Kidney (tissue), 14 donors: ENCODE measurements around the gene RALBP1. TPM values are rescaled to one million over a fixed set of nuclear protein-coding genes. Genes with fewer than 3 reads are reported as not detected.
A peak's percentile ranks its signal among the peaks of the same experiment; 100 is the strongest.

ENCODE experiments used
- DNase-seq, 5 donors: peaks; one replicate each; pipeline ENCODE4 v3.0.0-alpha.2; 2013 to 2020
- FAIRE-seq: peaks from 2 replicates; lab custom pipeline; 2012; peaks lifted over from hg19 to GRCh38; lab: Jason Lieb, UNC
- H3K27ac ChIP-seq, 2 donors: one replicate each; pipeline ENCODE4 v1.7.0; 2013; ENCODE audit warnings: low read depth in 2 of 2, low read length in 2 of 2, inconsistent platforms in 1 of 2
- H3K27me3 ChIP-seq: one replicate; pipeline ENCODE4 v1.7.1; 2013; ENCODE audit warnings: low read length, inconsistent platforms; ENCODE audit not compliant: control insufficient read depth, insufficient read depth
- H3K36me3 ChIP-seq, 3 donors: one replicate each; pipeline versions ENCODE4 v1.7.0 to v1.7.1; 2013; ENCODE audit warnings: low read length in 3 of 3, control low read depth in 1 of 3, inconsistent platforms in 1 of 3; ENCODE audit not compliant: insufficient read depth in 3 of 3, control insufficient read depth in 2 of 3
- H3K4me1 ChIP-seq, 3 donors: one replicate each; pipeline versions ENCODE4 v1.7.0 to v1.7.1; 2013; ENCODE audit warnings: low read length in 3 of 3, inconsistent platforms in 1 of 3, low read depth in 1 of 3; ENCODE audit not compliant: control insufficient read depth in 2 of 3, insufficient read depth in 2 of 3
- H3K4me3 ChIP-seq, 3 donors: one replicate each; pipeline versions ENCODE4 v1.7.0 to v1.8.1; 2013; ENCODE audit warnings: low read length in 3 of 3, control low read depth in 1 of 3, inconsistent platforms in 1 of 3
- H3K9ac ChIP-seq, 3 donors: one replicate each; pipeline versions ENCODE4 v1.7.0 to v1.7.1; 2013; ENCODE audit warnings: low read length in 3 of 3, control low read depth in 1 of 3, inconsistent platforms in 1 of 3
- H3K9me3 ChIP-seq, 3 donors: one replicate each; pipeline versions ENCODE4 v1.7.0 to v1.7.1; 2013; ENCODE audit warnings: low read length in 3 of 3, control low read depth in 1 of 3, inconsistent platforms in 1 of 3; ENCODE audit not compliant: control insufficient read depth in 2 of 3, insufficient read depth in 1 of 3
- intact Hi-C: fragments of 100-400 bp; cut with DNase I; formaldehyde crosslinking; loops from one replicate; pipeline ENCODE4 v1.11.1; 2022
- polyA plus RNA-seq: library from polyadenylated mRNA; stranded (reverse); fragments of 350-450 nt; fragmentation: Illumina TruSeq; extraction: RNeasy Lipid Tissue Mini Kit (QIAGEN cat#74804); gene quantifications from one replicate; pipeline ENCODE4 v1.2.3, GENCODE V29; 2014; ENCODE audit warnings: low read depth, low replicate concordance; ENCODE audit not compliant: insufficient read depth
- total RNA-seq: library from RNA; stranded (reverse); fragmentation: NEBNext Ultra II Directional; extraction: Animal tissue kit (Norgen Biotek cat#: 25700); gene quantifications from one replicate; pipeline ENCODE4 v1.2.1, GENCODE V29; 2021
- TF ChIP-seq, protein P1 (sequence below): IDR thresholded peaks from 3 replicates; pipeline ENCODE4 v1.5.1; 2012; ENCODE audit warnings: mild to moderate bottlenecking, moderate library complexity, borderline replicate concordance; ENCODE audit not compliant: insufficient read depth; ENCODE audit errors: extremely low read depth
- donor health status: control.
- donor health status: control.
- donor health status: control.
- donor health status: control.
- donor health status: control.
- donor health status: DM: yes; HTN: yes; CAD: no.
- donor health status: Normal renal cell carcinoma (clear cell type).

RALBP1 gene
- total and polyA plus RNA-seq, 2 donors from 2014 or later: 59.5 to 64.3 TPM

GRCh38 chr18:9495916-9496705 lies 20.8 kb downstream of the RALBP1 start:
- H3K9me3 ChIP-seq: peaks cover 0 to 1% (median 0%) of the 10 kb centered on the region in 3 donors
- TF ChIP-seq, protein P1, sequence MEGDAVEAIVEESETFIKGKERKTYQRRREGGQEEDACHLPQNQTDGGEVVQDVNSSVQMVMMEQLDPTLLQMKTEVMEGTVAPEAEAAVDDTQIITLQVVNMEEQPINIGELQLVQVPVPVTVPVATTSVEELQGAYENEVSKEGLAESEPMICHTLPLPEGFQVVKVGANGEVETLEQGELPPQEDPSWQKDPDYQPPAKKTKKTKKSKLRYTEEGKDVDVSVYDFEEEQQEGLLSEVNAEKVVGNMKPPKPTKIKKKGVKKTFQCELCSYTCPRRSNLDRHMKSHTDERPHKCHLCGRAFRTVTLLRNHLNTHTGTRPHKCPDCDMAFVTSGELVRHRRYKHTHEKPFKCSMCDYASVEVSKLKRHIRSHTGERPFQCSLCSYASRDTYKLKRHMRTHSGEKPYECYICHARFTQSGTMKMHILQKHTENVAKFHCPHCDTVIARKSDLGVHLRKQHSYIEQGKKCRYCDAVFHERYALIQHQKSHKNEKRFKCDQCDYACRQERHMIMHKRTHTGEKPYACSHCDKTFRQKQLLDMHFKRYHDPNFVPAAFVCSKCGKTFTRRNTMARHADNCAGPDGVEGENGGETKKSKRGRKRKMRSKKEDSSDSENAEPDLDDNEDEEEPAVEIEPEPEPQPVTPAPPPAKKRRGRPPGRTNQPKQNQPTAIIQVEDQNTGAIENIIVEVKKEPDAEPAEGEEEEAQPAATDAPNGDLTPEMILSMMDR: no peak
- no peak for DNase-seq
- H3K9ac ChIP-seq: no peak overlapping the region
- H3K27ac ChIP-seq: no peak overlapping the region
- H3K4me1 ChIP-seq: peaks cover 0 to 10% (median 3%) of the 10 kb centered on the region in 3 donors
- FAIRE-seq: no peak
- H3K27me3 ChIP-seq: no peaks in the 10 kb centered on the region
- intact Hi-C loops: no loop called here
- no peaks in the 10 kb centered on the region for H3K36me3 ChIP-seq
- H3K4me3 ChIP-seq: no peak overlapping the region

DNA sequence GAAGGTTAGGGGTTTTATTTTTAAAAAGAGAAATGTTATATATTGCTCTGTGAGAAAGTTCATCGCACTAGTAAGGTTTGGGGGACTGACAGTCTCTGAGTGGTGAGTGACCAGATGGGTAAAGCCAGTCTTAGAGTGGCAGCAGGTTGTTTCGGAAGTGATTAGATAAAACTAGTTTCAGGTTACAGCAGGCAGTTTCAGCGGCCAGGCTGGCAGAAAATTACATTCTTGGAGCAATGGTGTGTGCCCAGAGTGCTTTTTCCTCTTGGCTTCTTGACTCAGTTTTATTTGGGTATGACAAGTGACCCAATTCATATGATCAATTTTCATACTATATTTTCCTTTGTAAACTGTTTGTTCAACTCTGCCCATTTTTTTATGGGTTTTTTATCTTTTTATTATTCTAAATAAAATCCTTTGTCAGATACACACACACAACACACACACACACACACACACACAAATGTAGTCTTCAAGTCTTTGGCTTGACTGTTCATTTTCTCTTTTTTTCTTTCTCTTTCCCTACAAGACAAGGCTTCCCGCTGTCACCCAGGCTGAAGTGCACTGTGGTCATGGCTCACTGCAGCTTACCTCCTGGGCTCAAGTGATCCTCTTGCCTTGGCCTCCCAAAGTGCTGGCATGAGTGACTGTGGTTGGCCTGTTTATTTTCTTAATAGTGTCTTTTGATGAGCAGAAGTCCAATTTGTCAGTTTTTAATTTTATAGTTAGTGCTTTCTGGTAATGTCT lies 30.9 kb downstream of the RALBP1 start:
- no peaks in the 10 kb centered on the region for H3K27me3 ChIP-seq
- no peak overlapping the region for H3K4me3 ChIP-seq
- H3K36me3 ChIP-seq: no peaks in the 10 kb centered on the region
- H3K4me1 ChIP-seq: peaks cover 0 to 6% (median 0%) of the 10 kb centered on the region in 3 donors
- intact Hi-C loops: no loop called here
- H3K9me3 ChIP-seq: peaks cover 0 to 4% (median 0%) of the 10 kb centered on the region in 3 donors
- TF ChIP-seq, protein P1: no peak
- H3K27ac ChIP-seq: peak overlapping the region in 1 of 2 donors; percentile 37
- no peak overlapping the region for H3K9ac ChIP-seq
- FAIRE-seq (no peak), DNase-seq (peak in 2 of 5 donors; percentile 45 to 53)

GRCh38 chr18:9507565-9508088 lies 32.3 kb downstream of the RALBP1 start:
- FAIRE-seq: no peak

More at GRCh38 chr18:9507565-9508088, 32.3 kb downstream of the RALBP1 start:
- peaks cover 0 to 6% (median 0%) of the 10 kb centered on the region in 3 donors for H3K4me1 ChIP-seq
- intact Hi-C loops: no loop called here
- no peaks in the 10 kb centered on the region for H3K36me3 ChIP-seq
- H3K27ac ChIP-seq: no peak overlapping the region
- H3K9me3 ChIP-seq: peaks cover 0 to 3% (median 0%) of the 10 kb centered on the region in 3 donors
- DNase-seq: peak in 2 of 5 donors; percentile 15 to 31
- TF ChIP-seq, protein P1: no peak
- no peak overlapping the region for H3K4me3 ChIP-seq
- no peaks in the 10 kb centered on the region for H3K27me3 ChIP-seq
- no peak overlapping the region for H3K9ac ChIP-seq
